SK-N-SH (cell line): ENCODE measurements around the gene SULT6B1. TPM values are rescaled to one million over a fixed set of nuclear protein-coding genes. Genes with fewer than 3 reads are reported as not detected.
A peak's percentile ranks its signal among the peaks of the same experiment; 100 is the strongest.

Source experiments
- CTCF ChIA-PET: fragments of 300-600, 350-600 bp; formaldehyde crosslinking; extraction: SDS; loops from one replicate; lab custom pipeline; 2021; lab: Yijun Ruan, JAX
- POLR2A ChIA-PET: fragments of 350-600 bp; sonication (Branson Sonifier 250); formaldehyde crosslinking; extraction: SDS; loops from one replicate; lab custom pipeline; 2020; ENCODE audit warnings: antibody characterized with exemption, inconsistent platforms; lab: Yijun Ruan, JAX
- DNase-seq: peaks from one replicate; pipeline ENCODE4 v3.0.0; 2012
- H2AFZ ChIP-seq: fragments of 200-600 bp; sonication (generic); 2 replicates; pipeline ENCODE4 v1.8.1; 2016; ENCODE audit warnings: antibody characterized with exemption, mild to moderate bottlenecking, low read depth
- H3F3A ChIP-seq: fragments of 200-600 bp; sonication (generic); replicated peaks from 2 replicates; pipeline ENCODE3; 2016; ENCODE audit warnings: antibody characterized with exemption, mild to moderate bottlenecking; ENCODE audit not compliant: insufficient read depth
- H3K27ac ChIP-seq, 2 experiments: fragments of 200-500 bp in 1 of 2; fragments of 200-600 bp in 1 of 2; sonication (Bioruptor generic) in 1 of 2; sonication (generic), shearing (Covaris generic) in 1 of 2; 2 replicates each; pipeline versions ENCODE4 v1.5.1 to v1.6.1; 2014 to 2016; ENCODE audit warnings: low read depth in 2 of 2, inconsistent platforms in 1 of 2, low read length in 1 of 2, mild to moderate bottlenecking in 1 of 2, mixed read lengths in 1 of 2
- H3K27me3 ChIP-seq: fragments of 200-600 bp; sonication (generic), shearing (Covaris generic); 2 replicates; pipeline ENCODE4 v1.6.1; 2016; ENCODE audit warnings: mixed run types; ENCODE audit not compliant: insufficient read depth
- H3K36me3 ChIP-seq, 2 experiments: fragments of 200-500 bp in 1 of 2; fragments of 200-600 bp in 1 of 2; sonication (Bioruptor generic) in 1 of 2; sonication (generic) in 1 of 2; replicated peaks in 1 of 2; 2 replicates each; pipeline versions ENCODE3 to v1.5.1; 2014 to 2016; ENCODE audit warnings: low read length in 1 of 2, mild to moderate bottlenecking in 1 of 2; ENCODE audit not compliant: insufficient read depth in 2 of 2, control insufficient read depth in 1 of 2
- H3K4me1 ChIP-seq, 2 experiments: fragments of 200-500 bp in 1 of 2; fragments of 200-600 bp in 1 of 2; sonication (Bioruptor generic) in 1 of 2; sonication (generic), shearing (Covaris generic) in 1 of 2; 2 replicates each; pipeline versions ENCODE4 v1.5.1 to v1.6.1; 2014 to 2016; ENCODE audit warnings: low read depth in 1 of 2, low read length in 1 of 2, mixed run types in 1 of 2; ENCODE audit not compliant: insufficient read depth in 2 of 2, control insufficient read depth in 1 of 2
- H3K4me2 ChIP-seq: fragments of 200-600 bp; sonication (generic), shearing (Covaris generic); 2 replicates; pipeline ENCODE4 v1.6.1; 2017; ENCODE audit warnings: mixed run types
- H3K4me3 ChIP-seq, 2 experiments: fragments of 200-500 bp in 1 of 2; fragments of 200-600 bp in 1 of 2; sonication (Bioruptor generic) in 1 of 2; sonication (generic), shearing (Covaris generic) in 1 of 2; 2 replicates each; pipeline versions ENCODE4 v1.5.1 to v1.8.1; 2014 to 2016; ENCODE audit warnings: low read depth in 2 of 2, inconsistent platforms in 1 of 2, low read length in 1 of 2, mild to moderate bottlenecking in 1 of 2, mixed read lengths in 1 of 2, moderate library complexity in 1 of 2
- H3K79me2 ChIP-seq: fragments of 200-600 bp; sonication (generic); 2 replicates; pipeline ENCODE4 v1.8.1; 2017; ENCODE audit warnings: mild to moderate bottlenecking; ENCODE audit not compliant: insufficient read depth
- H3K9ac ChIP-seq: fragments of 200-600 bp; sonication (generic); 2 replicates; pipeline ENCODE4 v1.6.1; 2017; ENCODE audit warnings: mixed run types
- H3K9me2 ChIP-seq: fragments of 200-600 bp; sonication (generic); 2 replicates; pipeline ENCODE4 v1.6.1; 2017; ENCODE audit warnings: mixed run types
- H3K9me3 ChIP-seq: fragments of 200-600 bp; sonication (generic); 2 replicates; pipeline ENCODE4 v1.6.1; 2017; ENCODE audit warnings: mixed run types, mild to moderate bottlenecking, moderate library complexity
- H4K20me1 ChIP-seq: fragments of 200-600 bp; sonication (generic); 2 replicates; pipeline ENCODE4 v1.6.1; 2017; ENCODE audit warnings: mild to moderate bottlenecking, mixed run types; ENCODE audit not compliant: insufficient read depth
- EP300 ChIP-seq, 2 experiments: IDR thresholded peaks; 2 replicates each; pipeline versions ENCODE4 v1.4.0 to v1.6.1; 2012; ENCODE audit warnings: borderline replicate concordance in 1 of 2, low read depth in 1 of 2, low read length in 1 of 2
- EZH2phosphoT487 ChIP-seq: fragments of 200-600 bp; sonication (generic); IDR thresholded peaks from 2 replicates; pipeline ENCODE4 v1.6.1; 2017; ENCODE audit warnings: low read depth, mixed run types, mild to moderate bottlenecking, antibody characterized with exemption, moderate library complexity, borderline replicate concordance
- FOSL2 ChIP-seq: IDR thresholded peaks from 2 replicates; pipeline ENCODE4 v1.4.0; 2012; ENCODE audit warnings: low read depth, mild to moderate bottlenecking, moderate library complexity, borderline replicate concordance
- FOXJ3 ChIP-seq: sonication (generic); formaldehyde crosslinking; IDR thresholded peaks from 2 replicates; pipeline ENCODE4 v1.5.1; 2020; ENCODE audit warnings: mild to moderate bottlenecking, missing genetic modification reagents
- GATA2 ChIP-seq: sonication (generic); formaldehyde crosslinking; IDR thresholded peaks from 2 replicates; pipeline ENCODE4 v1.5.0; 2020; ENCODE audit warnings: mild to moderate bottlenecking, missing genetic modification reagents
- NFIC ChIP-seq: IDR thresholded peaks from 2 replicates; pipeline ENCODE4 v1.4.0; 2012; ENCODE audit warnings: borderline replicate concordance
- NRF1 ChIP-seq: IDR thresholded peaks from 2 replicates; pipeline ENCODE4 v1.6.1; 2012; ENCODE audit warnings: low read depth, mild to moderate bottlenecking, low read length
- RCOR1 ChIP-seq: fragments of 150-350 bp; IDR thresholded peaks from 2 replicates; pipeline ENCODE4 v1.6.1; 2017; ENCODE audit warnings: antibody characterized with exemption, low read length
- REST ChIP-seq: IDR thresholded peaks from 2 replicates; pipeline ENCODE4 v1.6.1; 2012; ENCODE audit warnings: mild to moderate bottlenecking, low read depth, low read length, moderate library complexity
- TCF12 ChIP-seq: IDR thresholded peaks from 2 replicates; pipeline ENCODE4 v1.4.0; 2012
- TEAD4 ChIP-seq: IDR thresholded peaks from 2 replicates; pipeline ENCODE4 v1.4.0; 2012; ENCODE audit warnings: mild to moderate bottlenecking, borderline replicate concordance; ENCODE audit not compliant: insufficient read depth
- WGBS: methylation state at CpG from one replicate; pipeline ENCODE4 v1.1.6; 2017; ENCODE audit warnings: low lambda C conversion rate; 5-methylcytosine and 5-hydroxymethylcytosine counted together
- polyA plus RNA-seq, 3 experiments: library from polyadenylated mRNA; depleted of rRNA; stranded (reverse); fragments of >200 nt; gene quantifications; 2 replicates each; pipeline ENCODE4 v1.2.3, GENCODE V29; 2012
- TF ChIP-seq, protein P1 (sequence below): fragments of 150-350 bp; IDR thresholded peaks from 2 replicates; pipeline ENCODE4 v1.6.1; 2016; ENCODE audit warnings: mild to moderate bottlenecking, low read depth, low read length
- TF ChIP-seq, protein P2 (sequence below): IDR thresholded peaks from 2 replicates; pipeline ENCODE4 v1.4.0; 2012; ENCODE audit warnings: low read depth, borderline replicate concordance
- TF ChIP-seq, protein P3 (sequence below): IDR thresholded peaks from 2 replicates; pipeline ENCODE4 v1.4.0; 2012; ENCODE audit warnings: low read depth

The SULT6B1 gene
- polyA plus RNA-seq, 1 of the 3 experiments (the other 2 are of a cell fraction), result not detected

DNA sequence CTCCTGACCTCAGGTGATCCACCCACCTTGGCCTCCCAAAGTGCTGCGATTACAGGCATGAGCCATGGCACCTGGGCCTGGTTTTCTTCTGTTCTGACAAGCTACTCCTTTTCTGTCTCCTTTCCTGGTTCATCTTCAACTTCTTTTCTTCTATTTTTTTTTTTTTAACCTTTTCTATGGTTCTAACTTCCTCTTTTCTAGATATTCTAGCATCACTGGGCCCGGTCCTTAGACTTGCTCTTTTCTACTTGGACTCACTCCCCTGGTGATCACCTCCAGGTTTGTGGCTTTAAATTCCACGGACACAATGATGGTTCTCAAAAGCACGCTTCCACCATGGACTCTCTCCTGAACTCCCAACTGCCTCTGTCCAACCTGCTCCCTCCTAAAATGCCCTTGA is 33.7 kb downstream of the SULT6B1 start:
- no peak overlapping the region for H3K4me3 ChIP-seq
- H3K36me3 ChIP-seq, result peaks cover 0 to 9% of the 10 kb centered on the region in 2 experiments
- H3K4me1 ChIP-seq, result peaks cover 13 to 15% of the 10 kb centered on the region in 2 experiments; a peak in 3 of 4 replicates
- H3K9me2 ChIP-seq, result no peaks in the 10 kb centered on the region
- no peaks in the 10 kb centered on the region for H3K27me3 ChIP-seq
- no peak for DNase-seq
- CTCF ChIA-PET, result interaction anchor here (0.9 to 5.3 kb wide), 2 partner anchors 14 to 22 kb away, joined by 3 to 57 read pairs; no protein-coding TSS in a partner anchor
- WGBS, result 99% methylated on average over 4 of the region's 4 CpGs
- no peak overlapping the region for H3K4me2 ChIP-seq
- TF ChIP-seq, protein P1, sequence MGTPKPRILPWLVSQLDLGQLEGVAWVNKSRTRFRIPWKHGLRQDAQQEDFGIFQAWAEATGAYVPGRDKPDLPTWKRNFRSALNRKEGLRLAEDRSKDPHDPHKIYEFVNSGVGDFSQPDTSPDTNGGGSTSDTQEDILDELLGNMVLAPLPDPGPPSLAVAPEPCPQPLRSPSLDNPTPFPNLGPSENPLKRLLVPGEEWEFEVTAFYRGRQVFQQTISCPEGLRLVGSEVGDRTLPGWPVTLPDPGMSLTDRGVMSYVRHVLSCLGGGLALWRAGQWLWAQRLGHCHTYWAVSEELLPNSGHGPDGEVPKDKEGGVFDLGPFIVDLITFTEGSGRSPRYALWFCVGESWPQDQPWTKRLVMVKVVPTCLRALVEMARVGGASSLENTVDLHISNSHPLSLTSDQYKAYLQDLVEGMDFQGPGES, result no peak
- TF ChIP-seq REST, result peak; percentile 19; the same call in 1 of the 2 replicates
- TF ChIP-seq, protein P2, sequence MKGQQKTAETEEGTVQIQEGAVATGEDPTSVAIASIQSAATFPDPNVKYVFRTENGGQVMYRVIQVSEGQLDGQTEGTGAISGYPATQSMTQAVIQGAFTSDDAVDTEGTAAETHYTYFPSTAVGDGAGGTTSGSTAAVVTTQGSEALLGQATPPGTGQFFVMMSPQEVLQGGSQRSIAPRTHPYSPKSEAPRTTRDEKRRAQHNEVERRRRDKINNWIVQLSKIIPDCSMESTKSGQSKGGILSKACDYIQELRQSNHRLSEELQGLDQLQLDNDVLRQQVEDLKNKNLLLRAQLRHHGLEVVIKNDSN, result no peak
- no peaks in the 10 kb centered on the region for H3K9me3 ChIP-seq
- POLR2A ChIA-PET, result interaction anchor here (1.5 to 2.0 kb wide), 2 partner anchors 9 to 42 kb away, joined by 5 read pairs; no protein-coding TSS in a partner anchor
- peaks cover 69% of the 10 kb centered on the region for H3K79me2 ChIP-seq
- H4K20me1 ChIP-seq, result no peaks in the 10 kb centered on the region; the same call in 1 of the 2 replicates
- H2AFZ ChIP-seq, result no peak overlapping the region
- no peak overlapping the region for H3K27ac ChIP-seq
- H3F3A ChIP-seq, result no peaks in the 10 kb centered on the region
- H3K9ac ChIP-seq, result no peak overlapping the region

DNA sequence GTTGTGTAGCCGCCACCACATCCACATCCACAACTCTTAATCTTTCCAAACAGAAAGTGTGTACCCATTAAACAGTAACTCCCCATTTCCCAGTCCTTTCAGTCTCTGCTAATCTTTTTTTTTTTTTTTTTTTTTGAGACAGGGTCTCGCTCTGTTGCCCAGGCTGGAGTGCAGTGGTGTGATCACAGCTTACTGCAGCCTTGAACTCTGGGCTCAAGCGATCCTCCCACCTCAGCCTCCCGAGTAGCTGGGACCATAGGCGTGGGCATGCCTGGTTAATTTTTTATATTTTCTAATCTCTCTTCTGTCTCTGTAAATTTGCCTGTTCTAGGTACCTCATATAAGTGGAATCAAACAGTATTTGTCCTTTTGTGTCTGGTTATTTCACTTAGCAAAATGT is 35.2 kb downstream of the SULT6B1 start:
- POLR2A ChIA-PET, result no interaction called here

More for the DNA sequence above, 35.2 kb downstream of the SULT6B1 start:
- H3K4me1 ChIP-seq, result peaks cover 15% of the 10 kb centered on the region in 2 experiments; a peak in 3 of 4 replicates
- H3K27me3 ChIP-seq, result no peaks in the 10 kb centered on the region
- H3K79me2 ChIP-seq, result peaks cover 84% of the 10 kb centered on the region
- H3K9me3 ChIP-seq, result no peaks in the 10 kb centered on the region
- no peak for DNase-seq
- H3K9me2 ChIP-seq, result no peaks in the 10 kb centered on the region
- H3K27ac ChIP-seq, result no peak overlapping the region
- H4K20me1 ChIP-seq, result no peaks in the 10 kb centered on the region; the same call in 1 of the 2 replicates
- whole genome bisulfite sequencing, result 97% methylated on average over 5 of the region's 5 CpGs
- TF ChIP-seq TCF12 (no peak), EZH2phosphoT487 (no peak), NRF1 (no peak), EP300 (IDR thresholded peaks at IDR 0.05; ENCODE audit: borderline replicate concordance in 1 of 2, low read depth in 1 of 2, low read length in 1 of 2) (no peak), GATA2 (no peak), FOXJ3 (no peak), NFIC (no peak), RCOR1 (no peak), FOSL2 (no peak), TEAD4 (no peak)
- TF ChIP-seq, protein P3, sequence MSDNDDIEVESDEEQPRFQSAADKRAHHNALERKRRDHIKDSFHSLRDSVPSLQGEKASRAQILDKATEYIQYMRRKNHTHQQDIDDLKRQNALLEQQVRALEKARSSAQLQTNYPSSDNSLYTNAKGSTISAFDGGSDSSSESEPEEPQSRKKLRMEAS, result no peak
- TF ChIP-seq, protein P1, result no peak
- peaks cover 14 to 21% of the 10 kb centered on the region in 2 experiments for H3K36me3 ChIP-seq
- no peak overlapping the region for H3K9ac ChIP-seq
- no peak overlapping the region for H3K4me3 ChIP-seq
- CTCF ChIA-PET, result no interaction called here
- H3K4me2 ChIP-seq, result no peak overlapping the region
- H3F3A ChIP-seq, result no peaks in the 10 kb centered on the region
- no peak overlapping the region for H2AFZ ChIP-seq
